DMS79 (cell line): ENCODE results near the gene PLSCR5.
A peak's percentile ranks its signal among the peaks of the same experiment; 100 is the strongest.

Experiments
- DNase-seq: peaks from one replicate; lab custom pipeline; 2025; lab: John Stamatoyannopoulos, UW

Gene PLSCR5

DNA sequence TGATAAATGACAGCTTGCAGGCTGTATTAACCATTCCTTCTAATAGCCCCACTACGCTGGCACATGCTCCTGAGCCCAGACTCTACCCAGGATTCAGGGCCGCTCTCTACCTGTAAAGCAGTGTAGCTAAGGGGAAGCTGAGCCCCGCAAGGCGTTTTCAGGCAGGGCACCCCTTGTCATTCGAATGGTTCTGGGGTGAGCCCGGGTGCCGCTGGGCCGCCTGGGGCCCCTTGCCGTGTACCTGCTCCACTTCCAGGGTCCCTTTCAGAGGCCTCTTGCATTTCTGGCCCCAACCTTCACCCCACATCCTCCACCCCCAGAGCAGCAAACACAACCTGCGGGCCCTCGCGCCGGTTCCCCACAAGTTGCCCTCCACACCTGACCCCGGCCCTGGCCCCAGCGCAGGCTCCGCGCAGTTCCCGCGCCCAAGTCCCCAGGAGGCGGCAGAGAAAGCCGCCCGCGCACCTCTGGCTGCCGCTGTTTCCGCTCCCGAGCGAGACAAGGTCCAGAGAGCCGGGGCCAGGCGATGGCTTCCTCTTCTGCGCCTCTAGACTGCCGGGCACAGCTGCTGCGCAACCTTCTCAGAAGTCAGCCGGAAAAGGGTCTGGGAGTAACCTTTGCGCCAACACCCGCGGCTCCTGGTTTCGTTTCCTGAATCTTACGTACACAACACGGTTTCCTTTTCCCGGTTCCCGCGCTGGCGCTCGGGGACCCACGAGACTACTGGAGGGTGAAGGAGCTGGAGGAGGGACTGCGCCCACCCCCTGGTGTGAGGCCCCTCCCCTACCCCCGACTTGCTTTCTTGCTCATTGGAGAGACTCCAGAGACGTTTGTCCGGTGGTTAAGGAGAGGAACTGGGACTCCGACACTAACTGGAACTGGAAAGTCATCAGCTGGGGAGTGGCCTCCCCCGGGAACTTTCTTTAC, 60.9 kb downstream of the PLSCR5 start, which contains the start of gene PLSCR1:
Gene PLSCR1 (minus strand): TSS at position 606 of the 927 bp plus-strand sequence. CDS start 8,055 bp downstream, outside the sequence.
- DNase-seq = peak; percentile 77

GRCh38 chr3:146543461-146544001, 61.6 kb downstream of the PLSCR5 start:
- no peak for DNase-seq

GRCh38 chr3:146542978-146543377, 62.2 kb downstream of the PLSCR5 start:
- DNase-seq = no peak

- no peak for DNase-seq
Observed at GRCh38 chr3:146542179-146542578, 63.0 kb downstream of the PLSCR5 start.

GRCh38 chr3:146540978-146541377, 64.2 kb downstream of the PLSCR5 start:
- no peak for DNase-seq

- DNase-seq = no peak
Observed at GRCh38 chr3:146540236-146540635, 64.9 kb downstream of the PLSCR5 start.

DNA sequence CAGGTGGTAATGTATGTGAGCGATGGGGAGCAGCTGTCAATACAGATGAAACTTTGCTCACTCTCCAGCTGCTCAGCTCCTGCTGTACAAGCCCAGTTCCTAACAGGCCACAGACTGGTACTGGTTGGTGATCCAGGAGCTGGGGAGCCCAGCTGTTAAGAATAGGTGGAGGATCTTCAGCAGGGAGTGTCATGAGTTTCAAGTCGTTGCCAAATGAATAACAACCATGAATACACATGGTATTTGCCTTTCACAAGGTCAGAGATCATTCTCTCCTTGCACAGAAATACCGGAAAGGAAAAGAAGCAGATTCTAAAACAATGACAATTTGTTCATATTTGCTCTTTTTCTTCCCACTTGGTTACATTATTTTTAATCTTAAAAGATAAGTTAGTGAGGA, 65.8 kb downstream of the PLSCR5 start:
- no peak for DNase-seq

GRCh38 chr3:146537603-146538002, 67.5 kb downstream of the PLSCR5 start:
- DNase-seq = no peak

- no peak for DNase-seq
Observed at GRCh38 chr3:146536681-146537080, 68.5 kb downstream of the PLSCR5 start.
